ENCODE measurements around the gene FGD2. TPM values are rescaled to one million over a fixed set of nuclear protein-coding genes. Genes with fewer than 3 reads are reported as not detected.

FGD2 gene
- total RNA-seq, 1 donor from 2014 or later: 435 TPM

DNA sequence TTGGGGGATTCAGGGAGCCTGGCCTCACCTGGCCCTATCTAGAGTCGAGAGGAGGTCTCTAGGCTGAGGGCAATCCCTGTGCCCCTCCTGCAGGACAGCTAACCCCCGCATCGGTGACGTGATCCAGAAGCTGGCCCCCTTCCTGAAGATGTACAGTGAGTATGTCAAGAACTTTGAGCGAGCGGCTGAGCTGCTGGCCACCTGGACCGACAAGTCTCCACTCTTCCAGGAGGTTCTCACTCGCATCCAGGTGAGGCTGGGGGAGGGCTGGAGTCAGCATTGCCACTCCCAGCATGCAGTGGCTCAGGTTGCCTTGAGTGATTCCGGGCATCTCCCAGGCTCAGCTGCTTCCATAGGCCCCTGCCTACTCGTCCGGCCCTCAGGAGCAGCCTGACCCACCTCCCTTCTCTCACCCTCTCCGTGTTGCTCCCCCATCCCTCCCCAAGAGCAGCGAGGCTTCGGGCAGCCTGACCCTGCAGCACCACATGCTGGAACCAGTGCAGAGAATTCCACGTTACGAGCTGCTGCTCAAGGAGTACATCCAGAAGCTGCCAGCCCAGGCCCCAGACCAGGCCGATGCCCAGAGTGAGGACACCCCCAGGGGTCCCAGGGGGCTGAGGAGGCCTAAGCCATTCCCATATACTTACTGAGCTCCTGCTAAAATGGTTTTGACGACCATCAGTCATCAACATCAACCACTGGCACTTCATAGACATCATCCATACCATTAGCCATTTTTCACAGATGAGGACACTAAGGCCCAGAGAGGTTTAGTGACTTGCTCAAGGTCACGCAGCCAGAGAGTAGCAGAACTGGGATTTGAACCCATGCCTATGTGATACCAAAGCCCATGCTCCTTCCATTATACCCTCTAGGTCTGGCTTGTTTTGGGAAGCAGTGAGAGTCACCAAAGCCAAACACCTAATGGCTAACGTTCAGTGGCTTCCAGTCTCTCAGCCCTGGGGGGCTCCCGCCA is 8.3 kb downstream of the FGD2 start:
- intact Hi-C loops (cut with micrococcal nuclease): no loop called here
- CTCF ChIA-PET: no interaction called here
- Mint-ChIP-seq H3K9me3 (no peaks in the 10 kb centered on the region), H3K27ac (no peak overlapping the region), H3K36me3 (ENCODE audit: low read depth) (peaks cover 91% of the 10 kb centered on the region), H3K4me1 (peaks cover 47% of the 10 kb centered on the region), H3K4me3 (no peak overlapping the region), H3K27me3 (no peaks in the 10 kb centered on the region)
- POLR2A ChIA-PET: interaction anchor here (1.8 kb wide), 1 partner anchor 9 kb away, joined by 6 read pairs; no protein-coding TSS in a partner anchor
- DNase-seq (no peak), ATAC-seq (ENCODE audit: low read depth) (no peak)
- TF ChIP-seq CTCF (IDR thresholded peaks at IDR 0.05): no peak

GRCh38 chr6:37014667-37015066 is 9.2 kb downstream of the FGD2 start:
- ChIA-PET CTCF (interaction anchor here (1.1 kb wide), 1 partner anchor 249 kb away, joined by 3 read pairs; no protein-coding TSS in a partner anchor), POLR2A (interaction anchor here (0.8 to 1.9 kb wide), 3 partner anchors 8 to 30 kb away, joined by 3 to 6 read pairs (median 6); no protein-coding TSS in a partner anchor)
- H3K9me3 Mint-ChIP-seq: no peaks in the 10 kb centered on the region
- intact Hi-C loops (cut with micrococcal nuclease): no loop called here
- H3K4me3 Mint-ChIP-seq: no peak overlapping the region
- DNase-seq (no peak), ATAC-seq (ENCODE audit: low read depth) (no peak)
- peaks cover 91% of the 10 kb centered on the region for H3K36me3 Mint-ChIP-seq (ENCODE audit: low read depth)
- no peaks in the 10 kb centered on the region for H3K27me3 Mint-ChIP-seq
- TF ChIP-seq CTCF (IDR thresholded peaks at IDR 0.05): no peak
- peaks cover 46% of the 10 kb centered on the region for H3K4me1 Mint-ChIP-seq
- peak overlapping the region; percentile 41 for H3K27ac Mint-ChIP-seq

DNA sequence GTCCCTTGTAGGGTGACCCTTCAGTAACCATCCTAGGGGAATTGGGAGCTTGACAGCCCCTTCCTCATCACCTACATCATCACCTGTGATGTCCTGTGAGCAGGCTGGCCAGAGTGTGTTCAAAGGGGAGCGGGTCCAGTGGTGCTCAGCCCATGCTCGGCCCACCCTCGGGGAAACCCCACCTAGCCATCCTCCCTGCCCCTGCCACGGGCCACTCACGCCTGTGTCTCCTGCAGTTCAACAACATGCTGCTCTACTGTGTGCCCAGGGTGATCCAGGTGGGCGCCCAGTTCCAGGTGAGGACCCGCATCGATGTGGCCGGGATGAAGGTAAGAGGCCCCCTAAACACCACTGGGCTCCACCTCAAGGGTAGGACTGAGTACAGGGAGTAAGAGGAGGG is 10.1 kb downstream of the FGD2 start:
- no peak for TF ChIP-seq CTCF (IDR thresholded peaks at IDR 0.05)
- Mint-ChIP-seq H3K27ac (peak overlapping the region; percentile 42), H3K4me3 (no peak overlapping the region), H3K36me3 (ENCODE audit: low read depth) (peaks cover 91% of the 10 kb centered on the region), H3K4me1 (peaks cover 37% of the 10 kb centered on the region), H3K27me3 (no peaks in the 10 kb centered on the region), H3K9me3 (no peaks in the 10 kb centered on the region)
- DNase-seq (no peak), ATAC-seq (ENCODE audit: low read depth) (no peak)
- CTCF ChIA-PET: interaction anchor here (0.7 to 10.6 kb wide), 4 partner anchors 38 to 250 kb away, joined by 3 to 185 read pairs (median 4); partner anchors contain the start of gene C6orf89
- intact Hi-C loops (cut with micrococcal nuclease): no loop called here
- POLR2A ChIA-PET: interaction anchor here (0.7 to 1.9 kb wide), 4 partner anchors 9 to 36 kb away, joined by 3 to 6 read pairs (median 4); partner anchors contain the start of gene FGD2

GRCh38 chr6:37016995-37017394 is 11.5 kb downstream of the FGD2 start:
- Mint-ChIP-seq H3K27me3 (no peaks in the 10 kb centered on the region), H3K4me1 (peaks cover 31% of the 10 kb centered on the region), H3K4me3 (no peak overlapping the region), H3K27ac (peak overlapping the region; percentile 56), H3K9me3 (no peaks in the 10 kb centered on the region), H3K36me3 (ENCODE audit: low read depth) (peaks cover 91% of the 10 kb centered on the region)
- intact Hi-C loops (cut with micrococcal nuclease): no loop called here
- POLR2A ChIA-PET: interaction anchor here (1.6 to 24.7 kb wide), 7 partner anchors 11 to 253 kb away, joined by 4 to 519 read pairs (median 30); partner anchors contain the start of genes C6orf89, FGD2, MTCH1 and PIM1
- no peak for ATAC-seq (ENCODE audit: low read depth)
- no peak for TF ChIP-seq CTCF (IDR thresholded peaks at IDR 0.05)
- CTCF ChIA-PET: interaction anchor here (1.5 to 10.6 kb wide), 9 partner anchors 11 to 256 kb away, joined by 3 to 185 read pairs (median 60); partner anchors contain the start of genes C6orf89, FGD2, MTCH1 and PIM1
- no peak for DNase-seq
